GM12875 (cell line): Measurements from ENCODE around the gene FUCA1.

ENCODE experiments used
- H3K4me3 ChIP-seq: one replicate; pipeline ENCODE4 v1.5.1; 2011; ENCODE audit warnings: low read depth, low read length, control low read depth
- TF ChIP-seq, protein P1 (sequence below): IDR thresholded peaks from 2 replicates; pipeline ENCODE4 v1.5.1; 2011; ENCODE audit warnings: low read depth, mild to moderate bottlenecking, control low read depth, inconsistent platforms, low read length, moderate library complexity, borderline replicate concordance; ENCODE audit not compliant: insufficient read depth

The FUCA1 gene

DNA sequence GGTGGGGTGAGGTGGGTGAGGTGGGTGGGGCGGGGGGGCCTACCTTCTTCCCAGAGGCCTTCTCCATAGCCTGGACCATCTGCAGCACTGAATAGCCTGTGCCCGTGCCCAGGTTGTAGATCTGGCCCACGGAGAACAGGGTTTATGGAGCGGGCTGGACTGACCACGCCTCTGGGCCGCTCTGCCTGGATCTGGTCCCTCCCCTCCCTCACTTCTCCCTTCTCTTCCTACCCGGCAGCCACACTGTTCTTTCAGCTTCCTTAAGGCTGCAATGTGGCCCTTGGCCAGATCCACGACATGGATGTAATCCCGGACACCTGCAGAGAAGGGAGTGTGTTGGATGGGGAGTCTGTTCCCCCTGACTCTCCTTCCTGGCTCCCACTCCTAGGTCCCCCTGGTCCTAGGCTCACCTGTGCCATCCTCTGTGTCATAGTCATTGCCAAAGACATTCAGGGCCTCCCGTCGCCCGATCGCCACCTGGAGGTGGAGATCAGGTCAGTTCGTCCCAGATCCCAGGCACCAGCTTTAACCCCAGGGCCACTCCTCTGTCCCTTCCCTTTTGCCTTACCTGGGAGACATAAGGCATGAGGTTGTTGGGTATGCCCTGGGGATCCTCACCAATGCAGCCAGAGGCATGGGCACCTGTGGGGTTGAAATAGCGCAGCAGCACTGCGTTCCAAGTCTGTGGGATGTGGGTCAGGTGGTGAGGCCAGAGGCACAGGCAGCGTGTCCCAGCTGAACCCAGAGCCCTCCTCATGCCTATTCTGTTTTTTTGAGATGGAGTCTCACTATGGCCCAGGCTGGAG is 71.4 kb downstream of the FUCA1 start:
- no peak overlapping the region for H3K4me3 ChIP-seq
- TF ChIP-seq, protein P1, sequence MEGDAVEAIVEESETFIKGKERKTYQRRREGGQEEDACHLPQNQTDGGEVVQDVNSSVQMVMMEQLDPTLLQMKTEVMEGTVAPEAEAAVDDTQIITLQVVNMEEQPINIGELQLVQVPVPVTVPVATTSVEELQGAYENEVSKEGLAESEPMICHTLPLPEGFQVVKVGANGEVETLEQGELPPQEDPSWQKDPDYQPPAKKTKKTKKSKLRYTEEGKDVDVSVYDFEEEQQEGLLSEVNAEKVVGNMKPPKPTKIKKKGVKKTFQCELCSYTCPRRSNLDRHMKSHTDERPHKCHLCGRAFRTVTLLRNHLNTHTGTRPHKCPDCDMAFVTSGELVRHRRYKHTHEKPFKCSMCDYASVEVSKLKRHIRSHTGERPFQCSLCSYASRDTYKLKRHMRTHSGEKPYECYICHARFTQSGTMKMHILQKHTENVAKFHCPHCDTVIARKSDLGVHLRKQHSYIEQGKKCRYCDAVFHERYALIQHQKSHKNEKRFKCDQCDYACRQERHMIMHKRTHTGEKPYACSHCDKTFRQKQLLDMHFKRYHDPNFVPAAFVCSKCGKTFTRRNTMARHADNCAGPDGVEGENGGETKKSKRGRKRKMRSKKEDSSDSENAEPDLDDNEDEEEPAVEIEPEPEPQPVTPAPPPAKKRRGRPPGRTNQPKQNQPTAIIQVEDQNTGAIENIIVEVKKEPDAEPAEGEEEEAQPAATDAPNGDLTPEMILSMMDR = no peak

DNA sequence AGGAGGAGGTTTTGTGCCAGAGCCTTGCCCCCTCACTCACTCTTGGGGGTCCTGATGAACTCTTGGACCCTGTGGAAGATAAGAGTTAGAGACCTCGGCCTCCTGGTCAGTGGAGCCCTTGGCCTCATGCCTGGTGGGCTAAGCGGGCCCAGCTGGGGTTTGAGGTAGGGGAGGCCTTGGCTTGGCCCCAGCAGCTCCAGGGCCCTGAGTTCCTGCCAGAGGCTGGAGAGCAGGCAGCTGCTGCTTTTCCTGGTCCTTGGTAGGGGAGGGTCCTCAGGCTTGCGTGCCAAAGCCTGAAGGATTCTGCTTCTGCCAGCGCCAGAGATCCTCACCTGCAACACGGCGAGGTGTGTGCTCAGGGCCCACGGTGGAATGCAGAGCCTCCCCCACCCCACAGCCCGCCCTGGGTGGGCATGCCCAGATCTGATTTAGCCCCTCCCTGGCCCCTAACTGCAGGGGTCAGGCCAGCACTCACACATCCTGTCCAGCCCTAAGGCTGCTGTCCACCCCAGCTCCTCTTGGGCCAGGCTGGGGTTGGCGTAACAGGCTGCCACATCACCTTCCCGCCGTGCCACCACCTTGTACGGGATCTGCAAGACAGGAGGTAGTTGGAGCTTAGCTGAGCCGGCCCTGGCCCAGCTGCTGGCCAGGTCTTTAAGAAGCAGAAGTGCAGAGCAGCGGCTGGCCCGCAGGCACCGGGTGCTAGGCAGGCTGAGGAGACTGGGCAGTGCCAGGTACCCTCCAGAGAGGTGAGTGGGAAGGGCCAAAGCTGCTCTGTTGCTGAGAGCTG is 72.2 kb downstream of the FUCA1 start:
- H3K4me3 ChIP-seq = no peak overlapping the region
- TF ChIP-seq, protein P1 = no peak
